Activated T-cell treated with anti-CD3 and anti-CD28 coated beads for 1 hour (primary cell): ENCODE results near the gene FSTL1.

Experiments
- DNase-seq: peaks from one replicate; pipeline ENCODE4 v3.0.0-alpha.2; 2020; ENCODE audit warnings: low read depth

Gene FSTL1

GRCh38 chr3:120468635-120469295, 18.0 kb upstream of the FSTL1 start:
- no peak for DNase-seq

- no peak for DNase-seq
Measured at GRCh38 chr3:120462409-120462959, 11.7 kb upstream of the FSTL1 start.

GRCh38 chr3:120461416-120461815, 10.6 kb upstream of the FSTL1 start:
- DNase-seq: no peak

- DNase-seq: no peak
Measured at GRCh38 chr3:120460862-120461261, 10.1 kb upstream of the FSTL1 start.

- DNase-seq: no peak
Measured at GRCh38 chr3:120460181-120460790, 9.5 kb upstream of the FSTL1 start.

- DNase-seq: no peak
Measured at GRCh38 chr3:120459196-120459595, 8.4 kb upstream of the FSTL1 start.

GRCh38 chr3:120457827-120458226, 7.0 kb upstream of the FSTL1 start:
- DNase-seq: no peak

- DNase-seq: no peak
Measured at GRCh38 chr3:120454076-120454689, 3.4 kb upstream of the FSTL1 start.

GRCh38 chr3:120452816-120453215, 2.0 kb upstream of the FSTL1 start:
- DNase-seq: no peak

- DNase-seq: no peak
Measured at GRCh38 chr3:120451806-120452205, 1.0 kb upstream of the FSTL1 start.

- DNase-seq: no peak
Measured at GRCh38 chr3:120451272-120451761, 525 bp upstream of the FSTL1 start.

GRCh38 chr3:120449701-120450599, 842 bp downstream of the FSTL1 start:
- DNase-seq: no peak

GRCh38 chr3:120449251-120449650, 1.5 kb downstream of the FSTL1 start:
- no peak for DNase-seq

- DNase-seq: no peak
Measured at GRCh38 chr3:120448756-120449155, 2.0 kb downstream of the FSTL1 start.

- DNase-seq: no peak
Measured at GRCh38 chr3:120446891-120447668, 3.7 kb downstream of the FSTL1 start.

- DNase-seq: no peak
Measured at GRCh38 chr3:120445654-120446053, 5.1 kb downstream of the FSTL1 start.

- DNase-seq: no peak
Measured at GRCh38 chr3:120443626-120444123, 7.1 kb downstream of the FSTL1 start.

GRCh38 chr3:120442975-120443517, 7.7 kb downstream of the FSTL1 start:
- DNase-seq: no peak

GRCh38 chr3:120441776-120442175, 9.0 kb downstream of the FSTL1 start:
- DNase-seq: no peak

- DNase-seq: no peak
Measured at GRCh38 chr3:120440762-120441161, 10.0 kb downstream of the FSTL1 start.
